ENCODE measurements around the gene NABP1. TPM values are rescaled to one million over a fixed set of nuclear protein-coding genes. Genes with fewer than 3 reads are reported as not detected.

NABP1 gene
- total RNA-seq, 1 experiment from 2014 or later = 46.5 TPM

GRCh38 chr2:191635333-191636234, 42.4 kb upstream of the NABP1 start:
- H4K20me1 ChIP-seq (ENCODE audit: insufficient read depth) = no peaks in the 10 kb centered on the region
- peaks cover 76% of the 10 kb centered on the region for H3F3A ChIP-seq (ENCODE audit: insufficient read depth, low read depth)
- TF ChIP-seq, protein P1, sequence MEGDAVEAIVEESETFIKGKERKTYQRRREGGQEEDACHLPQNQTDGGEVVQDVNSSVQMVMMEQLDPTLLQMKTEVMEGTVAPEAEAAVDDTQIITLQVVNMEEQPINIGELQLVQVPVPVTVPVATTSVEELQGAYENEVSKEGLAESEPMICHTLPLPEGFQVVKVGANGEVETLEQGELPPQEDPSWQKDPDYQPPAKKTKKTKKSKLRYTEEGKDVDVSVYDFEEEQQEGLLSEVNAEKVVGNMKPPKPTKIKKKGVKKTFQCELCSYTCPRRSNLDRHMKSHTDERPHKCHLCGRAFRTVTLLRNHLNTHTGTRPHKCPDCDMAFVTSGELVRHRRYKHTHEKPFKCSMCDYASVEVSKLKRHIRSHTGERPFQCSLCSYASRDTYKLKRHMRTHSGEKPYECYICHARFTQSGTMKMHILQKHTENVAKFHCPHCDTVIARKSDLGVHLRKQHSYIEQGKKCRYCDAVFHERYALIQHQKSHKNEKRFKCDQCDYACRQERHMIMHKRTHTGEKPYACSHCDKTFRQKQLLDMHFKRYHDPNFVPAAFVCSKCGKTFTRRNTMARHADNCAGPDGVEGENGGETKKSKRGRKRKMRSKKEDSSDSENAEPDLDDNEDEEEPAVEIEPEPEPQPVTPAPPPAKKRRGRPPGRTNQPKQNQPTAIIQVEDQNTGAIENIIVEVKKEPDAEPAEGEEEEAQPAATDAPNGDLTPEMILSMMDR (conservative IDR thresholded peaks at IDR 0.05) = no peak
- no peak for TF ChIP-seq EZH2 (IDR thresholded peaks at IDR 0.05; ENCODE audit: low read depth)
- H3K9me2 ChIP-seq (ENCODE audit: insufficient read depth) = no peaks in the 10 kb centered on the region
- TSS peak; percentile 36 for BruUV-seq (replicated peaks)
- intact Hi-C loops (cut with micrococcal nuclease; ENCODE audit: unreplicated experiment) = loop anchor here (1.0 to 5.0 kb wide), 5 partner anchors 13 to 232 kb away; partner anchors contain the start of gene NABP1
- CTCF ChIA-PET = no interaction called here
- no peaks in the 10 kb centered on the region for H3K9me3 ChIP-seq (ENCODE audit: insufficient read depth, low read depth)
- H3K36me3 ChIP-seq (ENCODE audit: low read depth) = no peaks in the 10 kb centered on the region
- H3K27me3 ChIP-seq (ENCODE audit: insufficient read depth, low read depth) = no peaks in the 10 kb centered on the region
- 0 out of 2 replicates have a peak overlapping the region, but pooled peaks have one; percentile 46 for H2AFZ ChIP-seq
- 0 out of 2 replicates have a peak, but pooled peaks cover 4% of the 10 kb centered on the region for H3K79me2 ChIP-seq (ENCODE audit: low read depth)
- H3K4me3 ChIP-seq = peak overlapping the region; percentile 47; the same call in 1 of the 2 replicates
- DNase-seq = peak in 1 of 2 experiments; percentile 88
- H3K27ac ChIP-seq = peak overlapping the region; percentile 100
- POLR2A ChIA-PET (ENCODE audit: unreplicated experiment) = interaction anchor here (0.7 to 1.3 kb wide), 2 partner anchors 10 to 42 kb away, joined by 3 to 6 read pairs; partner anchors contain the start of gene NABP1
- H3K4me1 ChIP-seq (replicated peaks; ENCODE audit: insufficient read depth) = peaks cover 91% of the 10 kb centered on the region
- peak overlapping the region; percentile 84 for H3K4me2 ChIP-seq

- intact Hi-C loops (cut with micrococcal nuclease; ENCODE audit: unreplicated experiment) = loop anchor here (1.0 to 5.0 kb wide), 5 partner anchors 13 to 231 kb away; partner anchors contain the start of gene NABP1
- BruUV-seq (replicated peaks) = TSS peak; percentile 90
These were observed 41.7 kb upstream of the NABP1 start for GRCh38 chr2:191636235-191636543.

DNA sequence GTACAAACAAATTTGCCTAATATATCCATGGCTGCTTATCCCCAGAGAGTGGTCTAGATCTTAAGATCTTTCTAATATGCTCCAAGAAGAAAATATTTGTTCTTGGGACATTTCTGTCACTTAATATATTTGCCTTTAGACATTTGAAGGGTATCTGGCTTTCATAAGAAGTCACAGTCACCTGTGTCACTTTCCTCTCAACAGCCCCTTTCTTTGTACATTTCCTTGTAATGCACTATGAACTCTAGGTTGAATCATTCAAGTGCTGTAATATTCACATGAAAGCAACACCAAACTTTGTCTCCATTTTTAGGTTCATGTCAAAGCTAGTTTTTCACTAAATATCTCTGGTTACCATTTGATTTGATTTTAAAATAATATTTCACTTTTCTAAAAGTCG, 41.4 kb upstream of the NABP1 start:
- no peaks in the 10 kb centered on the region for H3K36me3 ChIP-seq (ENCODE audit: low read depth)
- DNase-seq = peak in 1 of 2 experiments; percentile 52
- H3K4me2 ChIP-seq = peak overlapping the region; percentile 84
- H2AFZ ChIP-seq = no peak overlapping the region
- H3K79me2 ChIP-seq (ENCODE audit: low read depth) = 0 out of 2 replicates have a peak, but pooled peaks cover 4% of the 10 kb centered on the region
- BruUV-seq (replicated peaks) = no TSS peak
- intact Hi-C loops (cut with micrococcal nuclease; ENCODE audit: unreplicated experiment) = loop anchor here (1.0 to 5.0 kb wide), 5 partner anchors 14 to 231 kb away; partner anchors contain the start of gene NABP1
- no peaks in the 10 kb centered on the region for H3K27me3 ChIP-seq (ENCODE audit: insufficient read depth, low read depth)
- H3K4me3 ChIP-seq = peak overlapping the region; percentile 47; the same call in 1 of the 2 replicates
- no peaks in the 10 kb centered on the region for H3K9me3 ChIP-seq (ENCODE audit: insufficient read depth, low read depth)
- peaks cover 71% of the 10 kb centered on the region for H3F3A ChIP-seq (ENCODE audit: insufficient read depth, low read depth)
- TF ChIP-seq, protein P1 (conservative IDR thresholded peaks at IDR 0.05) = no peak
- TF ChIP-seq EZH2 (IDR thresholded peaks at IDR 0.05; ENCODE audit: low read depth) = no peak
- CTCF ChIA-PET = no interaction called here
- H3K4me1 ChIP-seq (replicated peaks; ENCODE audit: insufficient read depth) = peaks cover 80% of the 10 kb centered on the region
- no peaks in the 10 kb centered on the region for H4K20me1 ChIP-seq (ENCODE audit: insufficient read depth)
- H3K27ac ChIP-seq = peak overlapping the region; percentile 100
- H3K9me2 ChIP-seq (ENCODE audit: insufficient read depth) = no peaks in the 10 kb centered on the region
- POLR2A ChIA-PET (ENCODE audit: unreplicated experiment) = interaction anchor here (0.7 to 1.3 kb wide), 3 partner anchors 41 to 54 kb away, joined by 3 to 6 read pairs (median 6); partner anchors contain the start of gene NABP1

More at GRCh38 chr2:191636235-191636543, 41.7 kb upstream of the NABP1 start:
- Histone ChIP-seq H3K27ac (peak overlapping the region; percentile 100), H3K27me3 (ENCODE audit: insufficient read depth, low read depth) (no peaks in the 10 kb centered on the region), H3K9me2 (ENCODE audit: insufficient read depth) (no peaks in the 10 kb centered on the region), H3K4me1 (replicated peaks; ENCODE audit: insufficient read depth) (peaks cover 84% of the 10 kb centered on the region), H4K20me1 (ENCODE audit: insufficient read depth) (no peaks in the 10 kb centered on the region), H3K9me3 (ENCODE audit: insufficient read depth, low read depth) (no peaks in the 10 kb centered on the region), H3K4me3 (peak overlapping the region; percentile 47; the same call in 1 of the 2 replicates), H3K4me2 (peak overlapping the region; percentile 84), H3K79me2 (ENCODE audit: low read depth) (0 out of 2 replicates have a peak, but pooled peaks cover 4% of the 10 kb centered on the region), H3K36me3 (ENCODE audit: low read depth) (no peaks in the 10 kb centered on the region), H3F3A (ENCODE audit: insufficient read depth, low read depth) (peaks cover 75% of the 10 kb centered on the region), H2AFZ (no peak overlapping the region)
- TF ChIP-seq, protein P1 (conservative IDR thresholded peaks at IDR 0.05) = no peak
- no peak for TF ChIP-seq EZH2 (IDR thresholded peaks at IDR 0.05; ENCODE audit: low read depth)
- ChIA-PET CTCF (no interaction called here), POLR2A (ENCODE audit: unreplicated experiment) (interaction anchor here (0.7 to 1.3 kb wide), 4 partner anchors 9 to 54 kb away, joined by 3 to 6 read pairs (median 4); partner anchors contain the start of gene NABP1)
- peak in 1 of 2 experiments; percentile 86 for DNase-seq
